GM19238 (cell line): ENCODE measurements around the gene SCPEP1.

Experiments used
- DNase-seq: peaks from one replicate; pipeline ENCODE4 v3.0.0; 2011; ENCODE audit warnings: low spot score; ENCODE audit not compliant: insufficient read length

SCPEP1 gene

DNA sequence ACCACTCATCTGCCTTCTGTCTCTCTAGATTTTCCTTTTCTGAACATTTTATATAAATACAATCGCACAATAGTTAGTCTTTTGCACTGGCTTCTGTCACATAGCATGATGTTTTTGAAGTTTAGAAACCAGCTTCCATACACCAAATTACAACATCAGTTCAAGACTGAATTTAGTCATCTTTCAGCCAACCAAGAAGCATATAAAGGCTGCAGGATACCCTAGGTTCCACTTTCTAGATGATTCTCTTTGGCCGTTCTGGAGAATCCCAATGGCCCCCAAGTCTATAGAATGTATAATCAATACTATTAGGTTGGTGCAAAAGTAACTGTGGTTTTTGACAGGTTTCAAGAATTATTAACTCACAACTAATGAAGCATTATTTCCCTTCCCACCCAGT lies 19.4 kb downstream of the SCPEP1 start:
- no peak for DNase-seq

DNA sequence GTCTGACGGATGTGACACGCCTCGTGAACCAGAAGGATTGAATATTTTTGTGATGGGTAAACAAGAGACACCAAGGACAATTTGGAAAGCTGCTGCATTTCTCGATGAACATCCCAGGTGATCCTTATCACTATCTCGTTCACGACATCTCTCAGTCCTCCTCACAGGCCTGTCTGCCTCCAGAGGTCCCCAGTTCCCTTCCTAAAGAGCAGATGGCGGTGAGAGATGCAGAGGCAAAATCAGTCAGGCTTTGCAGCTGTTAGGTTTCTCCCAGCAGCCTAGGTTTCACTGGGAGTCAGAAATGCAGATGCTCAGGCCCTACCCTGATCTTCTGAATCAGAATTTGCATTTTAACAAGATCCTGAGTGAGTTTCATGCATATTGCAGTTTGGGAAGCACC lies 23.6 kb downstream of the SCPEP1 start:
- DNase-seq = no peak

DNA sequence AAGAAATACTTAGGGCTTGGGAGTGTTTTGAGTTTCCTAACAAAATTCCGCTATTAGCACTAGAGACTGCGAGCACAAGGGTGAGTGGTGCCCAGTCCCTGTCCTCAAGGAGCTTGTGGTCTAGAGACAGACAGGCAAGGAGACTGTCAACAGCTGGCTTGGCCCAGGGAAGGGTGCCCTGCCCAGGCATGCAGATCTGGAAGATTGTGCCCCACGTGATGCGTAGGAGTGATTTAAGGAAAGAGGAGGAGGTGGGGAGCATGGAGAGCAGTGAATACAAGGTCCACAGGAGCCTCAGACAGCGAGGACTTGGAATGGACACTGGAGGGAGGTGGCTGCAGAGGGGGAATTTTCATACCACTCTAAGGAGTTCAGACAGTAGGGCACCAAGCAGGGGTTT lies 25.0 kb downstream of the SCPEP1 start:
- no peak for DNase-seq

DNA sequence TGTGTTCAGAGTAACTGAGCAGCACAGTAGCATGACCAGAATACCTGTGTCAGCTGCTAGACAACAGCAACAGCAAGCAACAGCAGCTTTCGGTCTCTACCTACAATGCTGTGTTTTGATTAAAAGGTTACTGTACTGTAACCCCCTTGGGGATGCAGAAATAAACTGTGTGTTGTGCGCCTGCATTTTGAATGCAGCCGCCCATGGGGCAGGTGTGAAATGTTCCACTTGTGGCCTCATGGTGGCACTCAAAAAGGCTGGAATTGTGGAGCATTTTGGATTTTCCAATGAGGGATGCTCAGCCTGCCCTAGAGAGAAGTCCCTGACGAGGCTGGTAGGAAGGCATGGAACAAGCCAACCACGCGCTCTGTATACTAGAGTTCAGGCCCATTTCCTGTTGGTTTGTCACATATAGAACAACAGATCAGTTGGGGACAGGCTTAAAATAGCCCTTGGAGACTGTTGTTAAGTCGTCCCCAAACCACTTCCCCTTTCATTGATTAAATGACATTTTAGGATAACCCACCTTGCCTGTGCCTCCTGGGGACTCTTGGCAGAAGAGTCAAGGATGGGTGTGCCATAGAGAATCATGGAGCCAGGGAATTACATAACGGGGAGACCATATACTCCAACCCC lies 27.1 kb downstream of the SCPEP1 start:
- peak; percentile 46 for DNase-seq

DNA sequence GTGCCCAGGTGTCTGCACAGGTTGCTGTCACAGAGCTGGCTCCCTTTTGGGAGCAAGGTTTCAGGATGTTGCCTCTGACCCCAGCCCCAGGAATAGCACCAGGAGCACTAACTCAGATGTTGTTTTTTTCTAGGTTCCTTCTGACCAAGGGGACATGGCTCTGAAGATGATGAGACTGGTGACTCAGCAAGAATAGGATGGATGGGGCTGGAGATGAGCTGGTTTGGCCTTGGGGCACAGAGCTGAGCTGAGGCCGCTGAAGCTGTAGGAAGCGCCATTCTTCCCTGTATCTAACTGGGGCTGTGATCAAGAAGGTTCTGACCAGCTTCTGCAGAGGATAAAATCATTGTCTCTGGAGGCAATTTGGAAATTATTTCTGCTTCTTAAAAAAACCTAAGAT lies 28.1 kb downstream of the SCPEP1 start:
- no peak for DNase-seq

DNA sequence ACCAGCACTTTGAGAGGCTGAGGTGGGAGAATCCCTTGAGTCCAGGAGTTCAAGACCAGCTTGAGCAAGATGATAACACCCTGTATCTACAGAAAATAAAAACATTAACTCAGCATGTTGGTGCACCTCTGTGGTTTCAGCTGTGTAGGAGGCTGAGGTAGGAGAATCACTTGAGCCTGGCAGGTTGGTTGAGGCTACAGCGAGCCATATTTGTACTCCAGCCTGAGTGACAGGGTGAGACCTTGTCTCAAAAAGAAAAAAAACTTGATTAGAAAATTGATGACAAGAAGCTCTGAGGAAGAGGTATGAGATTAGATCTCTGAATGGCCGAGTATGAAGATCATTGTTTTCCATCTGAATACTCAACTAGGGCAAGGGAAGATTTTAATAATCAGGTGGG lies 31.0 kb downstream of the SCPEP1 start:
- no peak for DNase-seq

DNA sequence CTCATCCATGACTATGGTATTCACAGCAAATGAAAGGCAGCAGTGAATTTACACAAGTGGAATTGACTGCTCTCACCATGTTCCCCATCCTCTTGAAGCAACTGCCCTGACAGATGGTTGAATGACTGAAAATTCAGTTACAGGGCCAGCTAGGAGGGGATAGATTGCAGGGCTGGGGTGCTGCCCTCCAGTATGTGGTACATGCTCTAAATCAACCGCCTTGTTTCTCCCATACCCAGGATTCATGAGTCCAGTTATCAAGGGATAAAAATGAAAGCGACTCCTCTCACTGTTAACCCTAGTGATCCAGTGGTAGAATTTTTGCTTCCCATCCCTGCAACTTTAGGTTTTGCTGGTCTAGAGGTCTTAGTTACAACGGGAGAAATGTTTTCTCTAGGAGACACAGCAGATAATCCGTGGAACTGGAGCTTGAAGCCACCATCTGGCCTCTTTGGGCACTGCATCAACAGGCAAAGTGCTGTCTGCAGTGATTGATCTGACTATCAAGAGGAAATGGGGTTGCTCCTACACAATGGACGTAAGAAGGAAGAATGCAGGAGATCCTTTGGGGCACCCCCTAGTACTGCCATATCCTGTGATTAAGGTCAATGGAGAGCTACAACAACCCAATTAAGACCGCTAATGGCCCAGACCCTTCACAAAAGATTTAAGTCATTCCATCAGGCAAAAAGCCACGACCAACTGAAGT lies 32.0 kb downstream of the SCPEP1 start:
- peak; percentile 48 for DNase-seq

DNA sequence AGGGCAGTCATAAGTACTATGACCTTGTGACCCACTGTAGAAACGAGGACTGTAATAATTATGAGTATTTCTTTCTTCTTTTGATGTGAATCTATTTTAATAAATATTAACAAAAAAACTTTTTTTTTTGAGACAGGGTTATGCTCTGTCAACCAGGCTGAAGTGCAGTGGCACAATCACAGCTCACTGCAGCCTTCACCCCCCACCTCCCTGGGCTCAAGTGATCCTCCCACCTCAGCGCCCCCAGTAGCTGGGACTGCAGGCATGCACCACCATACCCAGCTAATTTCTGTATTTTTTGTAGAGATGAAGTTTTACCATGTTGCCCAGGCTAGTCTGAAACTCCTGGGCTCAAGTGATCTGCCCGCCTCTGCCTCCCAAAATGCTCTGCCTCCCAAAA lies 32.6 kb downstream of the SCPEP1 start:
- no peak for DNase-seq

DNA sequence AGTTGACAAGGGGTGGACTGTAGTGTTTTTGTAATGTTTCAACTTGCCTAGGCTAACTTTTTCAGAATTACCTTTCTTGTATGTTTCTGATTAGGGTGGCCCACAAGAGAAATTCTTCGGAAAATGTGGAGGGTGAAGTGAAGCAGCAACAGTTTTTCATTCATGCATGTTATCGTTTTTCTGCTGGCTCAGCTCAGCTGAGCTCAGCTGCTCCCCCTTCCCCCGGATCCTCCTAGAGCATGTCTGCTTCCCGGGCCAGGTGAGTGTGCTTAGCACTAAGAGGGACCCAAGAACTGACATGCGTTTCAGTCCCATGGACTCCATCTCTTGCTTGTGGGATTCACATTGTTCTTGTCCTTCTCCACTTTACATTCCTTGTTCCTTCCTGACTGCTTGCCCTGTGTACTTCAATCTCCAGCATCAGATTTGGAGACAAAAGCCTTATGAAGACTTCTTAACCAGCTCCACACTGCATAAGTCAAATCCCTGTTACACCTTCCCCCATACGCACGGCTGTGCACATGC lies 33.6 kb downstream of the SCPEP1 start:
- DNase-seq = no peak

DNA sequence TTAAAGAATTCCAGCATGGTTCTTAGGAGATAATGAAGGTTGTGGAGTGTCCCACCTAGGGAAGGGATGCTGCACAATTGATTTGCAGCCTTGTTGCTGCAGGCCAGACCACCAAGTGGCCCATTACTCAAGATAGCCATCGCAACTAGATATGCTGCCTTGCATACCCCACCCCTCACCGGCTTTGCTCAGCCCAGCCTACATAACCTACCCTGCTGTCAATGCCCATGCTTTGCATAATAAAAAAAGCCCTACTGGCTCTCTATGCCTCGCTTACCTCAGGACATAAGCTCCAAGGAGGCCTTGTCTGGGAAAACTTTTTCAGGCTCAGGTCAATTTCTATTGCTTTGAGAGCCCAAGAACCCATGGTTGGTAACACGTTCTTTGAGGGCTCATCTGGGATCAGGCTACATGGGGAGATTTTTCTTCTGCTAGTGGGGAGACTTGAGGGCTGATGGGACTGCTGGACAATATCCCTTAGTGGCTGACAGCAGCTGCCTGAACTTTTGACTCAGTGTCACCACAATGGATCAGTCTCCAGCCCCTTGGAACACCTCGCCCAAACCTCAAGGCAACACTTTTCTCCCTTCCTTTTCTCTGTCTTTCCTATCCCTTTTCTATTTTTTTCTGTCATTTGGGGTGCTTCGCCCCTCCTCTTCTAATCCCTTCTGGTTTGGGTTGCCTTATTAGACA lies 38.3 kb downstream of the SCPEP1 start:
- DNase-seq = no peak

DNA sequence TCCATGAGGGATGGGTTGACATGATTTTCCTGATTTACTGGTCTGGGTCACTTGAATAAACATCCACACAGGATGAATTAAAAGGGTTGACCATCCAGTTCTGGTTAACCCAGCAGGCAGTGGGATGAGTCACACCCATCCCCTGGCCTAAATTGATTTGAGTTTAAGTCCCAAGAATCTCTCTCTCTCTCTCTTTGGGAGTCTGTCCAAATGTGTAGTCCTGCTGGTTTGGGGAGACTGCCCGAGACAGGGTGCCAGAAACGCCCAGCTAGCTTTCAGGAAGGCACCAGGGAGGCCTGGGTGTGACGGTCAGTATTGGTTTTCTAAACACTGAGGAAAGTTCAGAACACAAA lies 38.8 kb downstream of the SCPEP1 start:
- DNase-seq = no peak

DNA sequence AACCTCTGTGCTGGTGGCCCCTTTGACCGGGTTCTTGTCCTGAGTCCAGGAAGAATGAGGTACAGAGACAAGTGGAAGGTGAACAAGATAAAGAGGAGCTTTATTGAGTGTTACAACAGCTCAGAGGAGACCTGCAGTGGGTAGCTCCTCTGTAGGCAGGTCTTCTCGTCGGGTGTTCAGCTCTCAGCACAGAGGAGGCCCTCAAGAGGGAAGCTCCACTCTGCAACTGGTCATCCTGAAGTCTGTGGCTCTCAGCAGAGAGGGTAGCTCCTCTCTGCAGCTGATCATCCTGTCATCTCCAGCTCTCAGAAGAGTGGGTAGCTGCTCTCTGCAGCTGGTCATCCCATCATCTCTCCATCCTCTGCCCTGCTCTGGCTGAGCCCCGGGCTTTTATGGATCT lies 39.7 kb downstream of the SCPEP1 start:
- DNase-seq = no peak

DNA sequence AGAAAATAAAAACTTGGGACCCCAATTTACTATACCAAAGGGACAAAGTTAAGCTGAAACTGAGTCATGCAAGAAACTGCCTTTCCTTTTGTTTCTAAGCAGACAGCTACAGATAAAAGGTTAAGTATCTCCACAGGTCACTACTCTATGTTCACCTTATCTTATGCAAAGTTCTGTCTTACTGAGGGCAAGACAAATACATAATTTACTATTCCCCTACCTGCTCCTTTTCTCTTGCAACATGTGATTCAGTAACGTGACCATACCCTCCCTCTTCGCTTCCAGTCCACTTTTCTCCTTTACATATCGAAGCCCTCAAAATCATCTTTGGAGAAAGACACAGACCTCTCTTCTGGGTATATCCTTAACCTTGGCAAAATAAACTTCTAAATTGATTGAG lies 42.3 kb downstream of the SCPEP1 start:
- no peak for DNase-seq

DNA sequence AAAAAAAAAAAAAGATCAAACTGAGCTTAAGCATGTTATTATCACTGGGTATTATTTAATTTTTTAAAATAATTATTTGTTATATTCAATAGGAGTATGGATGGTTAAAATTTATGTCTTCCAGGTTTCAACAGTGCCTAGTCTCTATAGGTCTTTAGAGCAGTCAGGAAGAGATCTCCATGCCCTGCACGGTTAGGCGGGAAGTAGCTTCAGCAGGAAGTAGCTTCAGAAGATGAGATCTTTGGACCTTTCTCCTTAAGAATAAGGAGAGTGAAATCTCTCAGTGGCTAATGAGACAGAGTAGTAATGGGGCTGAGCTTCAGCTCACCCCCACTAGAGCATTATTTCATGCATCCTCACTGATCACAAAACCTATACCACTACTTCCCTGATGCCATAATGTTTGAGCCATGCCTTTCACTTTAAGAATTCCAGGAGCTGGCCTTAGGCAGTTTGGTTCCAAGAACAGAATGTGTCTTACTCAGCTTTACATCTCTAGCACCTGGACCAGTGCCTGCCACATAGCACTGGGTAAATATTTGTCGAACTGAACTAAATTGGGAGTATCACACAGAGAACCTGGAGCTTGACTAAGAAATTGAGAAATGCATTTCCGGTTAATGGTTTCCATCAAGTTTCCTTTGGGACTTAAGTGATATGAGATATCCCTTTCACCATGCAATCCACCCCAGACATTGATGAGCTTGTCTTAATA lies 43.5 kb downstream of the SCPEP1 start:
- DNase-seq = no peak

DNA sequence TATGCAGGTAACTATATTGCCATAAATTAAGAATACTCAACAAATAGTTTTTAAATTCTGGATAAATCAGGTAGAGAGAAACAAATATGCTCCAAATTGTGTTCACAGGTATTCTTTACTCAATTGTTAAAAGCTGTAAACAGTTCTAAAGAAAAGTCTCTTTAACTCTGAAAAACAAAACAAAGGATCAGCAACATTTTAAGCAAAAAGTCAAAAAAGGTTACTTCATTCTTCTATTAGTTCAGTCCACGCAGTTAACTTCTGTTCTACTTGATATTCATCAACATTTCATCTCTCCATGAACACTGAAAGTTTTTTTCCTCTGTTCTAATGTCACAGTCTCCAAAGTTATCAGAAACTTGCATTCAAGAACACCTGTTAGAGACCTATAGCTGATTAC lies 47.9 kb downstream of the SCPEP1 start:
- DNase-seq = no peak

DNA sequence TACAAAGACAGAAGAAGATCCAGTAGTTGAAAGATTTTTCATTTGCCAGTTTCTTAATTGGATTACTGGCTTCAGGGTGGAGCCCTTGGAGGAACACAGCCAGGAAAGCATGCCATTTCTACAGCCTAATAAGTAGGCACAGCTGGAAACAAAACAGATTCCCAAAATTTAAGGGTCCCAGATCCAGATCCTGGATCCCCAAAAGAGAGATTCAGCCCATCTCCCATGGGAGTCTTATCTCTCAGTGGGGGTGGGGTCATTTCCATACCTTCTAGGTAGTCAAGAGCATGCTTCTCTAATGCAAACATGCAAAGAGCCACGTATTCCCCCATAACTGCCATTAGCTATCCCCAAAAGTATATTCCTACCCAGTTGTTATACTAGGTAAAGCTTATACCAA lies 49.9 kb downstream of the SCPEP1 start:
- no peak for DNase-seq

DNA sequence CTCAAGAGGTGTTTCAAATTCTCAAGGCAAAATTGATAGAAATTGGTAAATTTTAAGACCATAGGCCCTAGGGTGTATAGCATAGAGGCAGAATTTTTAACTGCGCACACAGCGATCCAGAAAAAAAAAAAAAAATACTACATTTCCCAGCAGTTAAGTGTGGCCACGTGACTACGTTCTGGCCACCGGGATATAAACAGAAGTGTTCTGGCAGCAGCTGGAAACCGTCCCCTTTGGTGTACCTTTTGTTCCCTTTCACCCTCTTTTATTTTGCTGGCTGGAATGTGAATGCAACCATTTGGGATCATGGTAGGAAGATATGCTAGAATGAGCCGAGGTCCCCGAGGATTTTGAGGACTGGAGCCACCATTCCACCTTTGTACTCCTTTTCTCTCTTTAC lies 54.4 kb downstream of the SCPEP1 start:
- no peak for DNase-seq

DNA sequence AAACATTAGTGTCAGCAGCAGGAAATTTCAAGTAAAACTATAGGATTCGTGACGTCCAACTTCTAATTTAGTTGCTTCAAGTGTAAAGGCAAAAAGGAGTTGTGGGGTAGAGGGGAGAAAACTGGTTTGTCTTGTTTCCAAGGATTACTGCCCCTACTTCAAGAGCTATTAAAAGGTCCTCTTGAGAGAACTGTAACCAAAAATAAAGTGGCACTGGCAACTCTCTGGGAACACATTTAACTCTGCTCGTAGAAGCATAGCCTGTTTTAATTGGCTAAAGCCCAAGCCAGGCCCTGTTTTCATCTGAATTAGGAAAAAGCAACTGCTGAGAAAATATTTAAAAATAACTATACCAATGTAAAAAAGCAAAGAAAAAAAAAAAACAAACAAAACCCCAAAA lies 55.4 kb downstream of the SCPEP1 start:
- DNase-seq = no peak

DNA sequence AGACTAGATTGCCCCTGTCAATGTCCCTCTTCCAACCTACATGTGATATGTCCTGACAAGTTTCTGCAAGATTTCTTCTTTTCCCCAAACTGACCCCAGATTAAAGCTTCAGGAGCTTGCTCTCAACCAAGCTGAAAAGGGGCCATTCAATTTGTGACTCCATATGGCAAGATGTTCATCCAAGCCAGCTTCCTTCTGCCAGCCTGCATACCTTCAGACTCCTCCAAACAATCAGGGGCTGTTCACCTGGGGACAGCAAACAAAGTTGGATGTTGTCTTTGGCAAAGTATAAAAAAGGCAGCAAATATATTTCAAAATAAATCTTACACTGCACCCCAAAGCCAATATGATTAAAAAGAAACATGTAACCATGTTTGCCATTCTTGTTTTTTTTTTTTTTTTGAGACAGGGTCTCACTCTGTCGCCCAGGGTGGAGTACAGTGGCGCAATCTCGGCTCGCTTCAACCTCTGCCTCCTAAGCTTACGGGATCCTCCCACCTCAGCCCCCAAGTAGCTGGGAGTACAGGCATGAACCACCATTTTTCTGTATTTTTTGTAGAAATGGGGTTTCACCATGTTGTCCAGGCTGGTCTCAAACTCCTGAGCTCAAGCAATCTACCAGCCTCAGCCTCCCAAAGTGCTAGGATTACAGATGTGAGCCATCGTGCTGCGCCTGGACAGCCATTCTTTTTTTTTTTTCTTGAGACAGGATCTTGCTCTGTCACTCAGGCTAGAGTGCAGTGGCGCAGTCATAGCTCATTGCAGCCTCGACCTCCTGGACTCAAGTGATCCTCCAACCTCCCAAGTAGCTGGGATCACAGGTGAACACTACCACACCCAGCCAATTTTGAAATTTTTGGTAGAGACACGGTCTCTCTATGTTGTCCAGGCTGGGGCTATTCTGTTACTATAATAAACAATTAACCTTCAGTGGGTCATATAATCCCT lies 57.1 kb downstream of the SCPEP1 start:
- DNase-seq = no peak

DNA sequence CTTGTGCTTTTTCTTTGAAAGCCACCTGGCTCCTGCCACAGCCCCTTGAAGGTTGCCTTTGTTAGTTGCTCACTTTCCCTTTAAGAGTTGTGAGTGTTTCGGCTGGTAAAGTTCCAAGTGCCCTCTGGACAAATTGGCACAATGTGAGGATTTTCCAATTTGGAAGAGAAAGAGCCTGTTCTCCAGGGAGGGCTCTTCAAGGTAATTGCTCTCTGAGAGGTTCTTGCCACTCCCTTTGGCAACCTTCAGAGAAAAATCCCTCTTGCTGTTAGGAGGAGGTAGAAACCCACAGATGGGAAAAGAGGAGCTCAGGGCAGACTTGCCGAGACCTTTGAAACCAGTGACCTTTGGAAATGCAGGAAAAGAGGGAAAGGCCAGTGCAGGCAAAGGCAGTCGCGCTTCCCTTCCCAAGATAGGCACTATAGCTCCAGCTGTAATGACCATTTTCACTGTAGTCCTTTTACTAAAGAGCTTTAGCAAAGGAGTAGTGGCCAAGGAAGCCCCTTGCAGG lies 58.1 kb downstream of the SCPEP1 start:
- no peak for DNase-seq

DNA sequence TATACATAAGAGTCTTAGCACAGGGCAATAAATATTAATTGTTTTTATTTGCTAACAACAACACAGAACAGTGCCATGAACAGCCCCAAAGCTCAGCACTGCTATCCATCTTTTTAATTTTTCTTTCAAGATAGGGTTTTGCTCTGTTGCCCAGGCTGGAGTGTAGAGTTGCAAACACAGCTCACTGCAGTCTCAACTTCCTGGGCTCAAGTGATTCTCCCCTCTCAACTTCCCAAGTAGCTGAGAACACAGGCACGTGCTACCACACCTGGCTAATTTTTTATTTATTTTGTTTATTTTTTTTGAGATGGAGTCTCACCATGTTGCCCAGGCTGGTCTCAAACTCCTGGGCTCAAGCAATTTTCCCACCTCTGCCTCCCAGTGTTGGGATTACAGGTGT lies 59.5 kb downstream of the SCPEP1 start:
- DNase-seq = no peak
